K562 (cell line): Measurements from ENCODE around the gene SAMD8. TPM values are rescaled to one million over a fixed set of nuclear protein-coding genes. Genes with fewer than 3 reads are reported as not detected.

Source experiments
- ATAC-seq: fragments of 200-7000 bp; cut with Tn5 transposase; 3 replicates; pipeline ENCODE4 v1.9.1; 2020; ENCODE audit warnings: moderate library complexity
- Bru-seq: library from RNA; stranded (reverse); fragments of 400-500 nt; gene quantifications from one replicate; lab custom pipeline; 2021; lab: Mats Ljungman, UMichigan
- BruChase-seq, 2 experiments: library from RNA; stranded (reverse); fragments of 400-500 nt; gene quantifications; one replicate each; lab custom pipeline; 2021; lab: Mats Ljungman, UMichigan
- BruUV-seq: library from RNA; stranded (reverse); fragments of 400-500 nt; replicated peaks from 2 replicates; lab custom pipeline; 2021; lab: Mats Ljungman, UMichigan
- CTCF ChIA-PET: fragments of 300-600 bp; formaldehyde crosslinking; extraction: SDS; loops from one replicate; lab custom pipeline; 2021; ENCODE audit warnings: low intra/inter-chr PET ratio; lab: Yijun Ruan, JAX
- POLR2A ChIA-PET: fragments of 300-600, 350-650 bp; sonication (Branson Sonifier 250); formaldehyde crosslinking; extraction: SDS; loops from one replicate; lab custom pipeline; 2021; ENCODE audit warnings: antibody characterized with exemption, inconsistent platforms; lab: Yijun Ruan, JAX
- DNase-seq, 4 experiments: peaks; one replicate each; pipeline versions ENCODE4 v3.0.0 to v3.0.0-alpha.2; 2011 to 2018; ENCODE audit warnings: low spot score in 3 of 4, mixed read lengths in 3 of 4; ENCODE audit errors: extremely low read depth in 1 of 4
- FAIRE-seq: peaks from 2 replicates; lab custom pipeline; 2011; peaks lifted over from hg19 to GRCh38; lab: Jason Lieb, UNC
- H2AFZ ChIP-seq: 2 replicates; pipeline ENCODE4 v1.6.0; 2011; ENCODE audit warnings: low read depth, low read length, control low read depth, inconsistent platforms
- H3K27ac ChIP-seq: fragments of 200-600 bp; 3 replicates; pipeline ENCODE4 v1.8.0; 2011; ENCODE audit warnings: low read depth, mild to moderate bottlenecking, control low read depth, inconsistent platforms, low read length, moderate library complexity, mixed read lengths; ENCODE audit errors: extremely low read depth
- H3K27me3 ChIP-seq, 2 experiments: fragments of 300-600 bp in 1 of 2; 2 replicates in 1 of 2; 3 replicates in 1 of 2; pipeline versions ENCODE4 v1.6.0 to v1.8.0; 2011; ENCODE audit warnings: inconsistent platforms in 2 of 2, low read length in 2 of 2, mild to moderate bottlenecking in 1 of 2, mixed read lengths in 1 of 2, moderate library complexity in 1 of 2; ENCODE audit not compliant: control insufficient read depth in 2 of 2, insufficient read depth in 2 of 2
- H3K36me3 ChIP-seq: fragments of 300-600 bp; 3 replicates; pipeline ENCODE4 v1.8.0; 2011; ENCODE audit warnings: mild to moderate bottlenecking, low read length, inconsistent platforms; ENCODE audit not compliant: control insufficient read depth, insufficient read depth
- H3K4me1 ChIP-seq, 2 experiments: fragments of 200-600 bp in 1 of 2; replicated peaks in 1 of 2; 2 replicates in 1 of 2; 3 replicates in 1 of 2; pipeline versions ENCODE4 v1.5.1 to v1.8.0; 2011; ENCODE audit warnings: inconsistent platforms in 2 of 2, low read length in 2 of 2, mild to moderate bottlenecking in 1 of 2, mixed read lengths in 1 of 2, moderate library complexity in 1 of 2; ENCODE audit not compliant: control insufficient read depth in 2 of 2, insufficient read depth in 2 of 2
- H3K4me2 ChIP-seq: 2 replicates; pipeline ENCODE4 v1.6.1; 2011; ENCODE audit warnings: low read length, control low read depth, inconsistent platforms, mixed read lengths; ENCODE audit not compliant: insufficient read depth
- H3K4me3 ChIP-seq: fragments of 200-600 bp; sonication (generic), shearing (Covaris generic); 2 replicates; pipeline ENCODE4 v1.5.1; 2016; ENCODE audit warnings: control low read depth, inconsistent platforms
- H3K79me2 ChIP-seq: fragments of 200-600 bp; 3 replicates; pipeline ENCODE4 v1.8.0; 2011; ENCODE audit warnings: low read length, inconsistent platforms; ENCODE audit not compliant: control insufficient read depth, insufficient read depth
- H3K9ac ChIP-seq, 2 experiments: 2 replicates each; pipeline versions ENCODE4 v1.6.0 to v1.6.1; 2011; ENCODE audit warnings: low read depth in 2 of 2, low read length in 2 of 2, control low read depth in 1 of 2, inconsistent platforms in 1 of 2, mild to moderate bottlenecking in 1 of 2, mixed read lengths in 1 of 2; ENCODE audit not compliant: insufficient read depth in 1 of 2
- H3K9me1 ChIP-seq: one replicate; pipeline ENCODE4 v1.6.0; 2011; ENCODE audit warnings: inconsistent platforms, mild to moderate bottlenecking, low read length, moderate library complexity; ENCODE audit not compliant: control insufficient read depth, insufficient read depth
- H3K9me3 ChIP-seq: replicated peaks from 2 replicates; pipeline ENCODE4 v1.5.1; 2011; ENCODE audit warnings: low read depth, low read length, inconsistent platforms; ENCODE audit not compliant: control insufficient read depth, insufficient read depth
- H4K20me1 ChIP-seq: replicated peaks from 2 replicates; pipeline ENCODE4 v1.6.1; 2011; ENCODE audit warnings: low read length, inconsistent platforms, mixed read lengths; ENCODE audit not compliant: control insufficient read depth, insufficient read depth
- AFF4 ChIP-seq: sonication (generic); formaldehyde crosslinking; IDR thresholded peaks from 2 replicates; pipeline ENCODE4 v1.8.0; 2023; ENCODE audit warnings: mild to moderate bottlenecking, missing genetic modification reagents
- HLTF ChIP-seq: fragments of 450-650 bp; IDR thresholded peaks from 2 replicates; pipeline ENCODE4 v1.6.1; 2016
- KDM1A ChIP-seq, 2 experiments: fragments of 450-650 bp; IDR thresholded peaks; 2 replicates each; pipeline ENCODE4 v1.6.1; 2016; ENCODE audit warnings: mild to moderate bottlenecking in 2 of 2
- KHSRP ChIP-seq: fragments of 450-650 bp; IDR thresholded peaks from 2 replicates; pipeline ENCODE4 v1.6.1; 2017
- MCM7 ChIP-seq, 2 experiments: fragments of 450-650 bp; IDR thresholded peaks; 2 replicates each; pipeline ENCODE4 v1.6.1; 2016 to 2018
- NCOA2 ChIP-seq, 2 experiments: fragments of 450-650 bp; IDR thresholded peaks; 2 replicates each; pipeline ENCODE4 v1.6.1; 2018; ENCODE audit warnings: mild to moderate bottlenecking in 2 of 2, moderate library complexity in 1 of 2; ENCODE audit not compliant: partially characterized antibody in 2 of 2
- RCOR1 ChIP-seq, 2 experiments: IDR thresholded peaks; 2 replicates each; pipeline ENCODE4 v1.6.1; 2012; ENCODE audit warnings: low read depth in 2 of 2, low read length in 2 of 2, borderline replicate concordance in 1 of 2, improper control_type of control experiment in 1 of 2
- ZNF140 ChIP-seq: fragments of 250-450 bp; sonication (Bioruptor Pico); IDR thresholded peaks from 2 replicates; pipeline ENCODE4 v1.8.0; 2021; ENCODE audit warnings: moderate library complexity, mild to moderate bottlenecking, inconsistent platforms
- ZNF232 ChIP-seq: sonication (generic); formaldehyde crosslinking; IDR thresholded peaks from 2 replicates; pipeline ENCODE4 v1.8.0; 2022; ENCODE audit warnings: mild to moderate bottlenecking, missing genetic modification reagents
- ZNF740 ChIP-seq, 3 experiments: fragments of 200-800 bp in 1 of 3; sonication (Bioruptor generic) in 1 of 3; sonication (generic) in 1 of 3; formaldehyde crosslinking in 1 of 3; IDR thresholded peaks; 2 replicates each; pipeline versions ENCODE4 v1.6.1 to v1.8.0; 2016 to 2022; ENCODE audit warnings: mild to moderate bottlenecking in 2 of 3, missing compliant biosample characterization in 2 of 3, missing genetic modification characterization in 2 of 3, missing genetic modification reagents in 1 of 3
- WGBS: fragments of 100-300 bp; shearing (Covaris generic); methylation state at CpG from one replicate; pipeline ENCODE4 v1.1.6; 2016; ENCODE audit warnings: low coverage, mixed read lengths; ENCODE audit not compliant: insufficient coverage; ENCODE audit errors: missing lambda C conversion rate; 5-methylcytosine and 5-hydroxymethylcytosine counted together
- in situ Hi-C: fragments of 300-500 bp; cut with MboI; formaldehyde crosslinking; loops from 4 replicates; pipeline ENCODE4 v1.15.0; 2018; ENCODE audit warnings: inconsistent platforms, mixed read lengths
- intact Hi-C: fragments of 100-400 bp; cut with micrococcal nuclease; formaldehyde crosslinking; loops from 2 replicates; pipeline ENCODE4 v1.14.2; 2022
- long read RNA-seq, 3 experiments: library from polyadenylated mRNA in 2 of 3; library from RNA in 1 of 3; unstranded in 2 of 3; stranded (forward) in 1 of 3; transcript quantifications; one replicate each; pipeline ENCODE4 v2.0.0, GENCODE V29; 2019 to 2022
- polyA minus RNA-seq, 3 experiments: library from RNA; depleted of rRNA, polyadenylated mRNA; stranded (reverse); fragments of >200 nt; gene quantifications; 2 replicates each; pipeline ENCODE4 v1.2.3, GENCODE V29; 2011
- polyA plus RNA-seq, 8 experiments: library from polyadenylated mRNA; depleted of rRNA in 4 of 8; stranded (reverse) in 5 of 8; unstranded in 3 of 8; fragments of >200 nt; fragmentation: Nextera tagmentation in 2 of 8; fragmentation: Illumina TruSeq in 1 of 8; extraction: Ambion mirVana in 2 of 8; extraction: Trizol in 1 of 8; gene quantifications; 2 replicates each; pipeline versions ENCODE4 v1.2.1 to v1.2.3, GENCODE V29; 2011 to 2014; ENCODE audit warnings: inconsistent platforms in 1 of 8, missing spikeins in 1 of 8
- total RNA-seq, 7 experiments: library from RNA; depleted of rRNA in 6 of 7; stranded (reverse); fragments of >200 nt in 6 of 7; fragmentation: Illumina TruSeq in 2 of 7; extraction: Trizol in 2 of 7; gene quantifications; 2 replicates each; pipeline versions ENCODE4 v1.2.1 to v1.2.3, GENCODE V29; 2011 to 2021; ENCODE audit warnings: low replicate concordance in 1 of 7

Gene SAMD8
- total RNA-seq (2011; cell fraction: chromatin; rRNA removed; ENCODE audit: low replicate concordance) = 32.4 and 44.3 TPM in 2 replicates
- 9.3 and 10.0 TPM in 2 replicates for total RNA-seq (2011; cell fraction: nucleolus; rRNA removed)
- total RNA-seq (2011; cell fraction: nucleoplasm; rRNA removed) = 15.6 and 26.2 TPM in 2 replicates
- total RNA-seq (2014; rRNA removed) = 4.6 and 6.2 TPM in 2 replicates
- total RNA-seq (2014; rRNA removed; fragmentation: Illumina TruSeq; extraction: Trizol) = 8.8 and 10.5 TPM in 2 replicates
- 7.9 and 8.2 TPM in 2 replicates for total RNA-seq (2015; rRNA removed; fragmentation: Illumina TruSeq; extraction: Trizol)
- total RNA-seq (2021) = 7.2 and 7.6 TPM in 2 replicates
- polyA plus RNA-seq (2011; rRNA removed) = 16.1 and 16.7 TPM in 2 replicates
- 7.1 and 15.1 TPM in 2 replicates for polyA plus RNA-seq (2011; cell fraction: cytosol; rRNA removed)
- 5.7 and 7.9 TPM in 2 replicates for polyA plus RNA-seq (2011; cell fraction: nucleus; rRNA removed)
- 3.2 and 5.0 TPM in 2 replicates for polyA plus RNA-seq (2012)
- polyA plus RNA-seq (2014; fragmentation: Illumina TruSeq; extraction: Trizol) = 5.4 and 6.2 TPM in 2 replicates
- 1 to 10 TPM; 2.7 to 2.8 TPM for polyA plus RNA-seq (2014; fragmentation: Nextera tagmentation; extraction: Ambion mirVana)
- 5.5 and 5.7 TPM in 2 replicates for polyA plus RNA-seq (2014; rRNA removed)
- polyA minus RNA-seq (2011; rRNA and poly(A)+ RNA removed) = 28.0 and 29.4 TPM in 2 replicates
- 6.9 and 9.4 TPM in 2 replicates for polyA minus RNA-seq (2011; cell fraction: cytosol; rRNA and poly(A)+ RNA removed)
- polyA minus RNA-seq (2011; cell fraction: nucleus; rRNA and poly(A)+ RNA removed) = 3.5 and 9.0 TPM in 2 replicates
- percentile 74 among the genes with signal in this experiment for Bru-seq, nascent RNA
- percentile 76 among the genes with signal in this experiment for BruChase-seq, experiment 1, labeled RNA remaining after a 2-hour chase
- percentile 77 among the genes with signal in this experiment for BruChase-seq, experiment 2, labeled RNA remaining after a 6-hour chase
- long read RNA-seq, experiment 1, partial matches to known transcripts = 4 of 18 reads
- long read RNA-seq, experiment 1, other reads (novel, unspliced or antisense) = 10 of 18 reads
- long read RNA-seq, experiment 2, partial matches to known transcripts = 0 of 4 reads
- long read RNA-seq, experiment 2, other reads (novel, unspliced or antisense) = 4 of 4 reads
- long read RNA-seq, experiment 3, partial matches to known transcripts = 0 of 4 reads
- long read RNA-seq, experiment 3, other reads (novel, unspliced or antisense) = 4 of 4 reads

- Histone ChIP-seq H3K9me3 (no peaks in the 10 kb centered on the region), H3K4me2 (peak within 1 kb of the TSS; percentile 95), H3K4me1 (peaks cover 51 to 55% of the 10 kb centered on the region in 2 experiments), H3K27me3 (no peaks in the 10 kb centered on the region), H2AFZ (peak within 1 kb of the TSS; percentile 91), H3K9ac (peak within 1 kb of the TSS; percentile 82 to 96), H3K9me1 (peaks cover 4% of the 10 kb centered on the region), H3K27ac (peak within 1 kb of the TSS; percentile 85), H3K79me2 (peaks cover 61% of the 10 kb centered on the region), H3K4me3 (peak within 1 kb of the TSS; percentile 89), H3K36me3 (no peaks in the 10 kb centered on the region), H4K20me1 (no peaks in the 10 kb centered on the region)
- no TSS peak for BruUV-seq
- CTCF ChIA-PET = interaction anchor here (0.8 kb wide), 1 partner anchor 12 kb away, joined by 4 read pairs; no protein-coding TSS in a partner anchor
- DNase-seq (peak; percentile 98), FAIRE-seq (no peak), ATAC-seq (peak; percentile 82)
- in situ Hi-C loops (no loop called here), intact Hi-C loops (loop anchor here (2.0 to 5.0 kb wide), 3 partner anchors 76 to 123 kb away; partner anchors contain the start of genes COMTD1 and VDAC2)
- POLR2A ChIA-PET = interaction anchor here (0.6 to 2.0 kb wide), 11 partner anchors 8 to 752 kb away, joined by 3 to 6 read pairs (median 4); partner anchors contain the start of genes COMTD1 and VDAC2
- WGBS = 1% methylated on average over 48 of the region's 61 CpGs
- TF ChIP-seq NCOA2 (IDR thresholded peaks at IDR 0.05; ENCODE audit: partially characterized antibody in 2 of 2) = no peak
- TF ChIP-seq HLTF = no peak
- TF ChIP-seq ZNF140 (CRISPR knock-in tag) = no peak
- TF ChIP-seq MCM7 (IDR thresholded peaks at IDR 0.05) = no peak
- no peak for TF ChIP-seq RCOR1 (IDR thresholded peaks at IDR 0.05; ENCODE audit: borderline replicate concordance in 1 of 2, low read depth in 2 of 2, low read length in 2 of 2)
- TF ChIP-seq KDM1A (IDR thresholded peaks at IDR 0.05) = no peak
- no peak for TF ChIP-seq ZNF740 (CRISPR knock-in tag; IDR thresholded peaks at IDR 0.05)
- no peak for TF ChIP-seq ZNF740 (tag; IDR thresholded peaks at IDR 0.05)
- TF ChIP-seq ZNF232 (CRISPR knock-in tag) = no peak
- TF ChIP-seq KHSRP = no peak
- TF ChIP-seq AFF4 (CRISPR knock-in tag) = peak; percentile 64; the same call in 1 of the 2 replicates
Measured at GRCh38 chr10:75111365-75111906, at the start of gene SAMD8. SAMD8 (plus strand) TSS chr10:75111656; CDS start chr10:75150529, 38,873 bp downstream.
